Measurements from ENCODE around the gene UQCRQ. TPM values are rescaled to one million over a fixed set of nuclear protein-coding genes. Genes with fewer than 3 reads are reported as not detected.

Gene UQCRQ
- total RNA-seq, 6 donors from 2014 or later, result 44.6 to 327 (median 103) TPM

DNA sequence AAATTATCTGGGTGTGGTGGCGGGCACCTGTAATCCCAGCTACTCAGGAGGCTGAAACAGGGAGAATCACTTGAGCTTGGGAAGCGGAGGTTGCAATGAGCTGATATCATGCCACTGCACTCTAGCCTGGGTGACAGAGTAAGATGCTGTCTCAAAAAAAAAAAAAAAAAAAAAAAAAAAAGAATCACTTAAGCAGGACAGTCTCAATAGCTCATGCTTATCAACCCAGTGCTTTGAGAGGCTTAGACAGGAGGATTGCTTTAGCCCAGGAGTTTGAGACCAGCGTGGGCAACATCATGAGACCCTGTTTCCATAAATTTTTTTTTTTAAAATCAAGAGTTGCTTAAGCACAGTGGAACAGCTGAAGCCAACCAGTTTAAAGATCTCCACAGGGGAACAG is 49.6 kb downstream of the UQCRQ start:
- H3K4me3 ChIP-seq, result no peak overlapping the region
- DNase-seq (no peak), ATAC-seq (ENCODE audit: low FRiP score in 2 of 2) (no peak)
- no peaks in the 10 kb centered on the region for H3K27me3 ChIP-seq
- H3K36me3 ChIP-seq, result peaks cover 2 to 54% (median 26%) of the 10 kb centered on the region in 4 donors
- H3K27ac ChIP-seq, result no peak overlapping the region
- TF ChIP-seq POLR2AphosphoS5 (IDR thresholded peaks at IDR 0.05), result no peak
- TF ChIP-seq, protein P1, sequence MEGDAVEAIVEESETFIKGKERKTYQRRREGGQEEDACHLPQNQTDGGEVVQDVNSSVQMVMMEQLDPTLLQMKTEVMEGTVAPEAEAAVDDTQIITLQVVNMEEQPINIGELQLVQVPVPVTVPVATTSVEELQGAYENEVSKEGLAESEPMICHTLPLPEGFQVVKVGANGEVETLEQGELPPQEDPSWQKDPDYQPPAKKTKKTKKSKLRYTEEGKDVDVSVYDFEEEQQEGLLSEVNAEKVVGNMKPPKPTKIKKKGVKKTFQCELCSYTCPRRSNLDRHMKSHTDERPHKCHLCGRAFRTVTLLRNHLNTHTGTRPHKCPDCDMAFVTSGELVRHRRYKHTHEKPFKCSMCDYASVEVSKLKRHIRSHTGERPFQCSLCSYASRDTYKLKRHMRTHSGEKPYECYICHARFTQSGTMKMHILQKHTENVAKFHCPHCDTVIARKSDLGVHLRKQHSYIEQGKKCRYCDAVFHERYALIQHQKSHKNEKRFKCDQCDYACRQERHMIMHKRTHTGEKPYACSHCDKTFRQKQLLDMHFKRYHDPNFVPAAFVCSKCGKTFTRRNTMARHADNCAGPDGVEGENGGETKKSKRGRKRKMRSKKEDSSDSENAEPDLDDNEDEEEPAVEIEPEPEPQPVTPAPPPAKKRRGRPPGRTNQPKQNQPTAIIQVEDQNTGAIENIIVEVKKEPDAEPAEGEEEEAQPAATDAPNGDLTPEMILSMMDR (IDR thresholded peaks at IDR 0.05), result no peak
- no peak for TF ChIP-seq POLR2A (IDR thresholded peaks at IDR 0.05)
- TF ChIP-seq EP300 (IDR thresholded peaks at IDR 0.05), result no peak
- WGBS, 2 donors, result 91 to 93% methylated on average over 3 of the region's 3 CpGs
- H3K9me3 ChIP-seq, result no peaks in the 10 kb centered on the region
- no peaks in the 10 kb centered on the region for H3K4me1 ChIP-seq

Small RNAs within 50 kb of the gene (small RNA-seq; reads per million reads assigned to genes)
- 0 reads per million in 4 donors for gene RNA5SP192

Other genes starting within 250 kb of the UQCRQ start
- 1 to 10 TPM in 1 of 6 donors, under 1 TPM in 1, not detected in 4; 0.49 to 1.0 TPM for gene IL13, start 208.5 kb upstream of the UQCRQ start, total RNA-seq
- gene IL4, start 192.7 kb upstream of the UQCRQ start, total RNA-seq, result not detected
- gene KIF3A, start 129.1 kb upstream of the UQCRQ start, total RNA-seq, result 10 to 100 TPM; 10.3 to 22.3 (median 17.0) TPM
- gene CCNI2, start 119.2 kb upstream of the UQCRQ start, total RNA-seq, result under 1 TPM in 5 of 6 donors, not detected in 1; 0.26 to 0.84 (median 0.46) TPM
- 10 to 100 TPM; 26.3 to 41.5 (median 31.5) TPM for gene SEPTIN8, start 89.4 kb upstream of the UQCRQ start, total RNA-seq
- gene SOWAHA, start 53.3 kb upstream of the UQCRQ start, total RNA-seq, result 1 to 10 TPM in 1 of 6 donors, under 1 TPM in 4, not detected in 1; 0.30 to 1.0 (median 0.55) TPM
- 10 to 100 TPM in 5 of 6 donors, 1 to 10 TPM in 1; 7.7 to 27.6 (median 20.0) TPM for gene SHROOM1, start 36.0 kb upstream of the UQCRQ start, total RNA-seq
- gene GDF9, start 173 bp upstream of the UQCRQ start, total RNA-seq, result 1 to 10 TPM in 2 of 6 donors, under 1 TPM in 2, not detected in 2; 0.23 to 1.1 (median 0.66) TPM
- 1 to 10 TPM in 3 of 6 donors, under 1 TPM in 3; 0.61 to 2.2 (median 0.89) TPM for gene LEAP2, start 7.0 kb downstream of the UQCRQ start, total RNA-seq
- 10 to 100 TPM; 60.8 to 94.5 (median 72.8) TPM for gene AFF4, start 97.0 kb downstream of the UQCRQ start, total RNA-seq
- gene ZCCHC10, start 159.9 kb downstream of the UQCRQ start, total RNA-seq, result 10 to 100 TPM in 4 of 6 donors, 1 to 10 TPM in 2; 5.7 to 21.3 (median 12.4) TPM
- gene HSPA4, start 185.4 kb downstream of the UQCRQ start, total RNA-seq, result 10 to 100 TPM; 27.2 to 59.1 (median 56.7) TPM

Data from upper lobe of left lung (tissue), 6 donors.